Fibroblast of lung (primary cell): Measurements from ENCODE around the gene NKX1-2.

ENCODE experiments used
- EZH2 ChIP-seq: IDR thresholded peaks from 2 replicates; pipeline ENCODE4 v1.5.1; 2012; ENCODE audit warnings: low read length, control low read depth, mild to moderate bottlenecking; ENCODE audit errors: missing control alignments
- TF ChIP-seq, protein P1 (sequence below), 2 donors: IDR thresholded peaks in 1 of 2; conservative IDR thresholded peaks in 1 of 2; 1 replicate in 1 of 2; 2 replicates in 1 of 2; pipeline ENCODE4 v1.5.1; 2011 to 2012; ENCODE audit warnings: low read length in 2 of 2, control low read depth in 1 of 2, inconsistent platforms in 1 of 2, low read depth in 1 of 2, mild to moderate bottlenecking in 1 of 2

DNA sequence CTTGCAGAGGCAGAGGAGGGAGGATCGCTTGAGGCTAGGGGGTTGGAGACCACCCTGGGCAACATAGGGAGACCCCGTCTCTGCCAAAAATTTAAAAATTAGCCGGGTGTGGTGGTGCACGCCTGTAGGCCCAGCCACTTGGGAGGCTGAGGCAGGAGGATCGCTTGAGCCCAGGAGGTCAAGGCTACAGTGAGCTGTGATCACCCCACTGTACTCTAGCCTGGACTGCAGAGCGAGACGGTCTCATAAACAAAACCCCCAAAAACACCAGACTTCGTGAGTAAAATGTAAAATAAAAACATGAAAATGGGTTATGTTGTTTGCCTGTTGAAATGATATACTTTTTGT lies 12.5 kb upstream of the NKX1-2 start:
- TF ChIP-seq, protein P1, sequence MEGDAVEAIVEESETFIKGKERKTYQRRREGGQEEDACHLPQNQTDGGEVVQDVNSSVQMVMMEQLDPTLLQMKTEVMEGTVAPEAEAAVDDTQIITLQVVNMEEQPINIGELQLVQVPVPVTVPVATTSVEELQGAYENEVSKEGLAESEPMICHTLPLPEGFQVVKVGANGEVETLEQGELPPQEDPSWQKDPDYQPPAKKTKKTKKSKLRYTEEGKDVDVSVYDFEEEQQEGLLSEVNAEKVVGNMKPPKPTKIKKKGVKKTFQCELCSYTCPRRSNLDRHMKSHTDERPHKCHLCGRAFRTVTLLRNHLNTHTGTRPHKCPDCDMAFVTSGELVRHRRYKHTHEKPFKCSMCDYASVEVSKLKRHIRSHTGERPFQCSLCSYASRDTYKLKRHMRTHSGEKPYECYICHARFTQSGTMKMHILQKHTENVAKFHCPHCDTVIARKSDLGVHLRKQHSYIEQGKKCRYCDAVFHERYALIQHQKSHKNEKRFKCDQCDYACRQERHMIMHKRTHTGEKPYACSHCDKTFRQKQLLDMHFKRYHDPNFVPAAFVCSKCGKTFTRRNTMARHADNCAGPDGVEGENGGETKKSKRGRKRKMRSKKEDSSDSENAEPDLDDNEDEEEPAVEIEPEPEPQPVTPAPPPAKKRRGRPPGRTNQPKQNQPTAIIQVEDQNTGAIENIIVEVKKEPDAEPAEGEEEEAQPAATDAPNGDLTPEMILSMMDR (conservative IDR thresholded peaks at IDR 0.05 in 1 of 2, IDR thresholded peaks at IDR 0.05 in 1 of 2; ENCODE audit: low read depth in 1 of 2, low read length in 2 of 2), result no peak
- TF ChIP-seq EZH2, result no peak
